HG02588 (cell line): ENCODE data around the gene EXOC7.
"Not testable (repeated sequence)": the region's sequence is repeated elsewhere in the genome, so short reads cannot be mapped to it uniquely, and the experiment has no call there.

Experiments
- ATAC-seq: cut with Tn5 transposase; IDR thresholded peaks from one replicate; pipeline ENCODE4 v1.9.1; 2021; ENCODE audit warnings: mild to moderate bottlenecking, moderate library complexity; ENCODE audit not compliant: unreplicated experiment

Gene EXOC7

DNA sequence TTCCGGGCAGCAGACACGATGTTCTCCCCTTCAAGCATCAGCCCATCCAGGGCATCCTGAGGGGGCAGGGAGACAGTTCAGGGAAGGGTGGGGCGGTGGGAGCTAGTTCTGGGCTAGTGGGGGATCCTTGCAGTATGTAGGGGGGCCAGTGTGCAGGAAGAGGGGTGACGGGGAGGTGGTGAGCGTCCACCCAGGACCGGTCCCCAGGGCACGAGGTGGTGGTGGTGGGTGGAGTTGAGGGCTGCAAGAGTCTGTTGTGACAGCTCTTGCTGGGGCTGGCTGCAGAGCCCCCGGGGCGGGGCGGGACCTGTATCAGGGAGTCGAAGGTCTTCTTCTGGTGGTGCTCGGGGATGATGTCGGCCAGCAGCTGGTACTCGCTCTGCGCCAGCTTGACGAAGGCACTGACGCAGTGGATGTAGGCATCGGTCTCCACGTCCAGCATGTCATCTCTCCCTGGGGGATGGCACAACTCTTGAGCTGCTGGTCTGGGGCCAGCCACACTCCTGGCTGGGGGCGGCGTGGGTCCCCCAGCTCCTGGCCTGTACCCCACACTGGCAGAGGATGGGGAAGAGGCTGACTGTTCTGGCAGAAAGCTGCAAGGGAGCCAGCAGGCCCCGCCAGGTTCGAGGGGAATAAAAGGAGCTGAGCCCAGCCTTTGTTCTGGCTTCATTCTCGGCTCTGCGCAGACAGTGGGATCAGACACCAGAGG, 14.6 kb downstream of the EXOC7 start:
- no peak for ATAC-seq

DNA sequence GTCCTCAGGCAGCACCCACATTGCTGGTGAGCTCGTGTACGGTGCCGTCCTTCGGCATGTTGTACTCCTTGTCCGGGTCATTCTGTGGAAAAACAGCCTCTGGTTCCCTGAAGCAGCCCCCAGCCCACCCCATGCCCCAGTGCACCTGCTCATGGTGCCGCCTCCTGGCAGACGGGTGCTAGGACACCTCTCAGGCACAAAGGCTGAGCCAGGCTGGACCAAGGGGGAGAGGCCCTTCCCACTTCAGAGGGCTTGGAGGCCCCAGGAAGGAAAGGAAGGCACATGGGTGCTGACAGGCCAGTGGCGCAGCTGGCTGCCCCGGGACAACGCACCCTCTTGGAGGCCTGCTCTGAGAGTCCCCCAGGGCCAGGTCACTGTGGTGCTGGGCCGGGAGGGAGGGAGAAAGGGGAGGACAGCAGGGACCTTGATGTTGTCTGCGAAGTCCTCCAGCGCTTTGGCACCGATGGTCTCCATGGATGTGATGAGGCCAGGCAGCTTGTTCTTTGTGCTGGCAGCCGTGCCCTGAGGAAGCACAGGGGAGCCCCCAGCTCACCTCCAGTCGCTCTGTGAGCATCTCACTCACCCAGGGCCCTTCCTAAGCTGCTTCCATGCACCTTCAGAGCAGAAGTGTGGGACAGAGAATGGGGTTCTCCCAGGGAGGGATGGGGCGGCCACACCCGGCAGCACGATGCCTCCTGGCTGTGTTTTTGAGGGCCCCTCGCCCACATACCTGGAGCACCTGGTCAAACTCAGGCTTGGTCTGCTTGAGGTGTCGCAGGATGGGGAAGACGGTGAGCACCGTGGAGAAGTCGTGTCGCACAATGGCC, 15.3 kb downstream of the EXOC7 start:
- ATAC-seq, result no peak

DNA sequence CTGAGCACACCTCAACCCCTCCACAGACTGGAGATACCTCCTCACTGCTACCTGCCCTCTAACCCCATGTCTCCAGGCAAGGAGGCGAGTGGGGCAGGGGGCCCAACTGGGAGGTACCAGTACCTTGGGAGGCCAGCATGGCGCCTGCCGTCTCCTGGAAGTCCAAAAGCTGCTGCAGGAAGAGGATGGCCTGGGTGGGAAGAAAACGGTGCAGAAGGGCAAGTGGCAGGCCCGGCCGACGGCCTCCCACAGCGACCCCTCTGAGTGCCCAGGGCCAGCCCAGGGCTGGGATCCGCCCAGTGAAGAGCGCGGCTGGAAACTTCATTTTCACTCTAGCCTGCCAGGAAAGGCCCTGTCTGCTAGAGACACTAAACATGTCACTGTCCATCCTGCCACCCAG, 16.1 kb downstream of the EXOC7 start:
- no peak for ATAC-seq

- ATAC-seq, result no peak
Observed at GRCh38 chr17:76086384-76086783, 17.2 kb downstream of the EXOC7 start.

DNA sequence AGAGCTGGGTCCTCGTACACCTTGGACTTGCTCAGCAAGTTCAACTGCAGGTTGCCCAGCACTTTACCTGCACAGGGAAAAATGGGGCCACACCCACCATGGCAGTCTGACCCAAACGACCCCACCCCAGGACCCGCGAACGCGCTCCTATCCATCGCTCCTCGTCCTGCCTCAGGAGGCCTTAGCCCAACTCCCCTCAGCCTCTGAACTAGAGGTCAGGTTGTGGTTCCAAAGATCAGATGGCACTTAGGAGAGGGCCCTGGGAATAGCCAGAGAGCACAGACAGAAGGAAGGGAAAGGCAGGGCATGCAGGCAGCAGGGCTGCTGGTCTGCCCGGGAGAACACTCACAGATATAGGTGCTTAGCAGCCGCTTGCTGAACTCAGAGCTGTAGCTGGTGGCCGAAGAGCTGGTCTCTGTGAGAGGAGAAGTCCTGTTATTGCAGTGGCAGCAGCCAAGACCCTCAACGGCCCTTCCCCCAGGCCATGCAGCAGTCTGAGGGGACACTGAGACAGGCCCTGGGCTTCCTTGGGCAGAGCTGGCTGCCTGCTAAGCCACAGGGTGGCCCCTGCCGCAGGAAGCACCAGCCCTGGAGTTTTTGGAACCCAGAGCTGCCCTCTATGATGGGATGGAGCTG, 17.7 kb downstream of the EXOC7 start:
- ATAC-seq, result no peak

GRCh38 chr17:76085066-76085730, 18.4 kb downstream of the EXOC7 start:
- no peak for ATAC-seq

- ATAC-seq, result no peak
Observed at GRCh38 chr17:76083536-76084182, 19.9 kb downstream of the EXOC7 start.

DNA sequence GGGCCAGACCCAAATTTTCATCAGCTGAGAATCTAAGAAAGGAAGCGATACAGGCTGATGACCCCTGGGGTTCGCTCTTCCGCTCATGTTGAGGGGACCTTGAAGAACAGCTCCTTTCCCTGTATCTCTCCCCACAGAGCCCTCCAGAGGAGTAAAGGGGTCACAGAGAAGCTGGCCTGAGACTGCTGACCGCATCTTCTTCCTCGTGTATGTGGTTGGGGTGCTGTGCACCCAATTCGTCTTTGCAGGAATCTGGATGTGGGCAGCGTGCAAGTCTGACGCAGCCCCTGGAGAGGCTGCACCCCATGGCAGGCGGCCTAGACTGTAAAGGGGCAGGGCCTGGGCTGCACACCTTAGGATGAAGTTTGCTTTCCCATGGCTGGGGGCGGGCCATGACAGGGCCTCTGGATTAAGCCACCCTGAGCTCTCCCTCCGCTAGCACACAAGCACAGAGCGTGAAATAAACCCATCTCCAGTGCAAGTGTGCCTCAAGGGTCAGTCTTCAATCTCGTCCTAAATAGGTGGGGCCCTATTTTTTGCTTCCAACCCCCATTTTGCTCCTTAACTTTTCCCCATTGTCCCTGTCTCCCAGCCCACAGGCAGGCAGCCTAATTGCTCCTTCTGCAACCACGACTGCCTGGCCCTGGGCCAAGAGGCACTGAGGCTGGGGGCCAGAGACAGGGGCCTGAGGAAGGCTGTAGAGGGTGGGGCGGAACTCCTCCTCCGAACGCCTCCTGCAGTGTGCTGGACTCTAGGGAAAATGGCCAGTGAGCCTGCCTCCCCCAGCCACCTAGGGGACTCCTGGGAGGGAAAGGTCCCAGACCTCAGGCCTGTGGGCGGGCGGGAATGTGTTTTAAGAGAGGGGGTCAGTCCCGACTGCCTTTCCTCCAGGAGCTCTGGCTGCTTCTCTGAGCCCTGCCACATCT, 21.0 kb downstream of the EXOC7 start:
- no peak for ATAC-seq

- no peak for ATAC-seq
Observed at GRCh38 chr17:76081295-76082210, 22.0 kb downstream of the EXOC7 start.

DNA sequence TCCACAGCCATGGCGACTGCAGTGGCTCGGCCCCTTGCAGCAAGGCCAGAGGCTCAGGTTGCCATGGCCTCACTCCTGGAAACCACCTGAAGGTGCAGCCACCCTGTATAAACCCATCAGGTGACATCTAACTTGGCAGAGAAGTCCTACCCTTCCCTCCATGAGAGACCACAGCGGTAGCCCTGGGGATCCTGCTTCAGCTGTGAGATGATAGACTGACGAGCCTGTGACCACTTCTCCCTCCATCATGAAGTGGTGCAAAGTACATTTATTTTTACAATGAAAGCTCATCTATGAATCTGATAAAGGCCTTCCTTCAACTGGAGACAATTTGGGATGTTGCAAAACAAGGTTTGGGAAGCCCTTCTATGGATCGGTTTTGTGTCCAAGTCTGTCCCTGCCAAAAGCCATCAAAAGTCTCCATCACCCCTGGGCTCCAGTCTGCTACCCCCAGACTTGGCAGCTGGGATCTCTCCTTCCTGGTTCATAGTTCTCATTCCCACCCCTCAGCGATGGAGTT, 22.8 kb downstream of the EXOC7 start:
- ATAC-seq, result no peak

DNA sequence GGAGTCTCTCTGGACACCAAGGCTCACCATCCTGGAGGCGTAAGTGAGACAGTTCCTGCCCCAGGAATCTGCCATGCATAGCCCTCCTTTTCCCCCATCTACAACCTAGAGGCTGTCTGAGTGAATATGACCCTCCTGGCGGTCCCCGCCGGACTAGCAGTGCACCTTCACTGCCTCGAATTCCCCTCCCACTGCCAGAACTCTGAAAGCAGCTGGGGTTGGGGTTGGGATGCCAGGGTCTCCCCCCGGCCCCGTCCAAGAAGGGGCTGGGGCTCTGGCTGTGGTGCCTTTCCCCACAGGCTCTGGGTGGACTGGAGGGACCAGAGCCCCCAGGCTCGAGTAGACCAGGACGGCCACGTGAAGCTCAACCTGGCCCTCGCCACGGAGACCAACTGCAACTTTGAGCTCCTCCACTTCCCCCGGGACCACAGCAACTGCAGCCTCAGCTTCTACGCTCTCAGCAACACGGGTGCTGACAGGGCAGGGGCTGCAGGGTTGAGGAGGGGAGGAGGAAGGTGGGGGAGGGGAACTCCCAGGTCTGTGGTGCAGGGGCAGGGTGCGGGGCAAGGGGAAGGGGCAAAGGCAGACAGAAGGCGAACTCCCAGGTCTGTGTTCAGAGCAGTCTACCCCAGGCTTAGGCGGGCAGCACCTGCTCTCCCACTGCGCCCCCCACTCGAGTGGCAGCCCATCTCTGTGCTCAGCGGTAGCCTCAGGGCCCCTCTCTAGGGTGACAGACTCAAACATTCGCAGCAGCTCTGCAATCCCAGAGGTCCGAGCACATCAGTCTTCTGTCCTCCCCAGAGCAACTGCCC, 23.4 kb downstream of the EXOC7 start:
- no peak for ATAC-seq

DNA sequence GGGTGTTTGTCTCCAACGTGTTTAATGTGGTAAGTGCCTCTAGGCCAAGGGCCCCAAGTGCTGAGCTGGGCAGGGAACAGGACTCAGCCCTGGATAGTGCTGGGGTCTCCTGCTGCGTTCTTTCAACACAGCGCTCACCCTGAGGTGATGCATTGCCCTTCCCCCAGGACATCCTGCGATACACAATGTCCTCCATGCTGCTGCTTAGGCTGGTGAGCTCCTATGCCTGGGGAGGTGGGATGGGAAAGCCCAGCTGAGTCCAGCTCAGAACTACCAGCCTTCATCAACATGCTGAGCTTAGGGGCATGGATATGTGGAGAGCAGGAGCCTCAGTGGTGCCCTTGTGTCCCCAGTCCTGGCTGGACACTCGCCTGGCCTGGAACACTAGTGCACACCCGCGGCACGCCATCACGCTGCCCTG, 24.0 kb downstream of the EXOC7 start:
- no peak for ATAC-seq

DNA sequence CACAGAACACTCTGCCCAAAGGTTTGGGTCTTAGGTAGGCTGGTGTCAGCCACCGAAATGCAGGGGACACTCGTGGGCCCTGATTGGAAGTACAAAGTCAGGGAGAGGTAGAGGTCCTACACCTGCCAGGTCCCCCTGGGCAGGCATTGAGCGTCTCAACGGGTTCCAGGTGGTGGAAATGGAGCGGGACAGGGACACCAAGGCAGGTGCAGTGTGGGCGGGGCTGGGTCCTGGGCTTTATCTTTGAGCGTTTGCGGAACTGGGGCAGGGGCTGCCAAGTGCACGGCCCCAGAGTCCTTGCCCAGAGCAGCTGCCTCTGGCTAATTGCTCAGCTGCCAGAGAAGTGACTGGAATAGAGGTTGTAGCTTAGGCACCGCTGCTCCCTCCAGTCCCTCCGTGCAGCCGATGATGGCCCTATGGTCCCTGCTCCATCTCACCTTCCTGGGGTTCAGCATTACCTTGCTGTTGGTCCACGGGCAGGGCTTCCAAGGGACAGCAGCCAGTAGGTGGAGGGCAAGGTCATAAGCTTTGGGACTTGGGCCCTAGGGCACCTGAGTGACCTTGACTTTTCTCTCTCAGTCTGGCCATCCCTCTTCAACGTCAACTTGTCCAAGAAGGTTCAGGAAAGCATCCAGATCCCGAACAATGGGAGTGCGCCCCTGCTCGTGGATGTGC, 24.6 kb downstream of the EXOC7 start, which contains the start of gene ZACN:
TSS of gene ZACN (plus strand) at position 323 of the 675 bp plus-strand sequence. CDS start at position 406, 83 bp downstream.
- no peak for ATAC-seq

- ATAC-seq, result not testable (repeated sequence)
Observed at GRCh38 chr17:76078370-76078769, 25.2 kb downstream of the EXOC7 start.

DNA sequence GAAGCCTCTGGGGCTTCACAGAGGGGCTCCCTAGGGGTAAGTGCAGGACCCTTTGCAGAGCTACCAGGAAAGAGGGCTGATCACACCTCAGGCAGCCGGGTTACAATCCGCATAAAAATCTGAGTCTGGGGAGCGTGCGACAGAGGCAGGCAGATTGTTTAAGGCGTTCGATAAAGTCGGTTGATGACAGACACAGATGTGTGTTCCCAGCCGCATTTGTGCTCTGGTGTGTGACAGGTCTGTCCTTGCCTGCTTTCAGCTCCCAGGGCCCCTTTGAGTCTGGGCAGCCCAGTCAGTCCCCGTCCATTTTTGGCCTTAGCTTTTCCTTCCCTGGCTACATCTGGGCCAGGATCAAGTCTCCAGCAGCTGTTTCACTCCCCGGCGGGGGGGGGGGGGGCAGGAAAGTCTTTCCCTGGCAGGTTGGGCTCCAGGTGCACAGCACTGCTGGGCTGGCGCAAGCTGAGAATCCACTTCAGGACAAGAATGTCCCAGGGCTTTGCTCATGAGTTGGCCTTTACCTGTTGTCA, 25.9 kb downstream of the EXOC7 start:
- no peak for ATAC-seq

GRCh38 chr17:76076765-76077583, 26.6 kb downstream of the EXOC7 start:
- ATAC-seq, result no peak
